Breast epithelium (tissue), 4 donors: ENCODE measurements around the gene CAMKK1. TPM values are rescaled to one million over a fixed set of nuclear protein-coding genes. Genes with fewer than 3 reads are reported as not detected.
"Not testable (repeated sequence)": the region's sequence is repeated elsewhere in the genome, so short reads cannot be mapped to it uniquely, and the experiment has no call there.

Source experiments
- DNase-seq, 2 donors: peaks; one replicate each; pipeline ENCODE4 v3.0.0-alpha.2; 2019; ENCODE audit warnings: low spot score in 2 of 2
- H3K27ac ChIP-seq, 2 donors: fragments of 200-600 bp; sonication (generic) in 1 of 2; one replicate each; pipeline ENCODE4 v1.5.1; 2016 to 2019; ENCODE audit warnings: mild to moderate bottlenecking in 1 of 2
- H3K27me3 ChIP-seq, 2 donors: fragments of 200-600 bp; sonication (generic) in 1 of 2; one replicate each; pipeline versions ENCODE4 v1.5.1 to v1.6.0; 2017 to 2019; ENCODE audit warnings: control low read depth in 1 of 2, mild to moderate bottlenecking in 1 of 2
- H3K36me3 ChIP-seq: fragments of 200-600 bp; one replicate; pipeline ENCODE4 v1.5.1; 2019
- H3K4me1 ChIP-seq, 2 donors: fragments of 200-600 bp; sonication (generic); one replicate each; pipeline ENCODE4 v1.5.1; 2016 to 2019; ENCODE audit warnings: control low read depth in 1 of 2
- H3K4me3 ChIP-seq, 3 donors: fragments of 200-600 bp; sonication (generic); 1 replicate in 2 of 3; 2 replicates in 1 of 3; pipeline ENCODE4 v1.5.1; 2016 to 2019; ENCODE audit warnings: mild to moderate bottlenecking in 3 of 3, moderate library complexity in 2 of 3
- H3K9me3 ChIP-seq, 2 donors: fragments of 200-600 bp; sonication (generic) in 1 of 2; one replicate each; pipeline ENCODE4 v1.5.1; 2016 to 2019; ENCODE audit warnings: control low read depth in 1 of 2
- POLR2A ChIP-seq: fragments of 450-650 bp; IDR thresholded peaks from one replicate; pipeline ENCODE4 v1.6.1; 2016; ENCODE audit warnings: antibody characterized with exemption, mild to moderate bottlenecking, moderate library complexity
- POLR2AphosphoS5 ChIP-seq, 3 donors: sonication (generic); formaldehyde crosslinking; IDR thresholded peaks; one replicate each; pipeline ENCODE4 v1.6.1; 2017; ENCODE audit warnings: antibody characterized with exemption in 3 of 3
- intact Hi-C: fragments of 100-400 bp; cut with DNase I; formaldehyde crosslinking; loops from one replicate; pipeline ENCODE4 v1.15.1; 2023; ENCODE audit warnings: low total_unique reads
- total RNA-seq, 3 donors: library from RNA; depleted of rRNA; stranded (reverse); fragments of >200 nt; gene quantifications; one replicate each; pipeline ENCODE4 v1.1.0, GENCODE V29; 2016
- TF ChIP-seq, protein P1 (sequence below), 3 donors: fragments of 450-650 bp; IDR thresholded peaks; one replicate each; pipeline ENCODE4 v1.5.1; 2016 to 2017; ENCODE audit warnings: antibody characterized with exemption in 3 of 3, mild to moderate bottlenecking in 3 of 3, moderate library complexity in 3 of 3

CAMKK1 gene
- total RNA-seq, 3 donors from 2014 or later = 3.0 to 7.8 (median 6.9) TPM

DNA sequence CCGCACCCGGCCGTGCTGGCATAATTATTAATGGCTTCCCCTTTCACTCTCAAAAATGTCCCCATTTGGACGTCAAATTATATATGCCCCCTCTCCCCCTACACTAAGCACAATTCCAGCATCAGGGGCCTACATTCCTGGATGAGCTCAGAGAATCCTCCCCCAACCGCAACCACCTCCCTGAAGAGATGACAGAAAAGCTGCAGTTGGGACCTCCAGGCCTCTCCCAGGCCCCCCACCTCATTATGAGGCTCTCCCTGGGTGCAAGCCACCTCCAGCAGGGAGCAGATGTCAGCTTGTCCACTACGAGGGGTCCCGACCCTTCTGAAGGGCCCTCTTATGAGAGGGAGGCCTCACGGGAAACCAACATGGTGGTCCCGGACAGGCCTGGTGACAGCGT lies 28.3 kb downstream of the CAMKK1 start:
- Histone ChIP-seq H3K36me3 (no peaks in the 10 kb centered on the region), H3K27ac (no peak overlapping the region), H3K27me3 (no peaks in the 10 kb centered on the region), H3K4me1 (no peaks in the 10 kb centered on the region), H3K9me3 (no peaks in the 10 kb centered on the region), H3K4me3 (no peak overlapping the region)
- TF ChIP-seq POLR2AphosphoS5 (IDR thresholded peaks at IDR 0.05) (no peak), POLR2A (no peak)
- TF ChIP-seq, protein P1, sequence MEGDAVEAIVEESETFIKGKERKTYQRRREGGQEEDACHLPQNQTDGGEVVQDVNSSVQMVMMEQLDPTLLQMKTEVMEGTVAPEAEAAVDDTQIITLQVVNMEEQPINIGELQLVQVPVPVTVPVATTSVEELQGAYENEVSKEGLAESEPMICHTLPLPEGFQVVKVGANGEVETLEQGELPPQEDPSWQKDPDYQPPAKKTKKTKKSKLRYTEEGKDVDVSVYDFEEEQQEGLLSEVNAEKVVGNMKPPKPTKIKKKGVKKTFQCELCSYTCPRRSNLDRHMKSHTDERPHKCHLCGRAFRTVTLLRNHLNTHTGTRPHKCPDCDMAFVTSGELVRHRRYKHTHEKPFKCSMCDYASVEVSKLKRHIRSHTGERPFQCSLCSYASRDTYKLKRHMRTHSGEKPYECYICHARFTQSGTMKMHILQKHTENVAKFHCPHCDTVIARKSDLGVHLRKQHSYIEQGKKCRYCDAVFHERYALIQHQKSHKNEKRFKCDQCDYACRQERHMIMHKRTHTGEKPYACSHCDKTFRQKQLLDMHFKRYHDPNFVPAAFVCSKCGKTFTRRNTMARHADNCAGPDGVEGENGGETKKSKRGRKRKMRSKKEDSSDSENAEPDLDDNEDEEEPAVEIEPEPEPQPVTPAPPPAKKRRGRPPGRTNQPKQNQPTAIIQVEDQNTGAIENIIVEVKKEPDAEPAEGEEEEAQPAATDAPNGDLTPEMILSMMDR (IDR thresholded peaks at IDR 0.05) = no peak
- intact Hi-C loops = no loop called here
- DNase-seq = no peak

- TF ChIP-seq POLR2A = no peak
- Histone ChIP-seq H3K4me3 (no peak overlapping the region), H3K4me1 (no peaks in the 10 kb centered on the region), H3K9me3 (no peaks in the 10 kb centered on the region), H3K27ac (no peak overlapping the region), H3K27me3 (no peaks in the 10 kb centered on the region), H3K36me3 (no peaks in the 10 kb centered on the region)
- DNase-seq = no peak
- intact Hi-C loops = no loop called here
These were observed 30.8 kb downstream of the CAMKK1 start for GRCh38 chr17:3861761-3862681.

GRCh38 chr17:3860939-3861700 lies 31.7 kb downstream of the CAMKK1 start:
- no peaks in the 10 kb centered on the region for H3K9me3 ChIP-seq
- no peaks in the 10 kb centered on the region for H3K4me1 ChIP-seq
- no peak for DNase-seq
- intact Hi-C loops = no loop called here
- no peak overlapping the region for H3K27ac ChIP-seq
- H3K36me3 ChIP-seq = no peaks in the 10 kb centered on the region
- H3K4me3 ChIP-seq = no peak overlapping the region
- no peak for TF ChIP-seq POLR2AphosphoS5 (IDR thresholded peaks at IDR 0.05)
- H3K27me3 ChIP-seq = no peaks in the 10 kb centered on the region

DNA sequence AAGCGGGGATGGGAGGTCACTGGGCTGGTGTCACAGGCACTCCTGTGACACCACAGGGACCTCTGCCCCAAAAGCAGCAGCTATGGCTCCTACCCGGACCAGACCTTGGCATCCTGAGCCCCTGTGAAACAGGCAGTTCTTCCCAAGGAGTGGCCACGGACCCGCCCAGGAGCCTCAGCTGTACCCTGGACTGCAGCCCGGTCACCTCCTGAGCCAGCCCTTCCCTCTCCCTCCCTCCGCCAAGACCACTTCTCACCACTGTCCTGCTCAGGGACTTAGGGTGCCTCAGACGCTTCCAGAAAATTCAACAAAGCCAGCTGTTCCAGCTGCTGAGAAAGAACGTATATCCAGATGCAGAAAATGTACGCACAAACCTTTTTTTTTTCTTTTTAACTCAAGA lies 32.9 kb downstream of the CAMKK1 start:
- TF ChIP-seq POLR2A = no peak
- TF ChIP-seq POLR2AphosphoS5 (IDR thresholded peaks at IDR 0.05) = no peak

DNA sequence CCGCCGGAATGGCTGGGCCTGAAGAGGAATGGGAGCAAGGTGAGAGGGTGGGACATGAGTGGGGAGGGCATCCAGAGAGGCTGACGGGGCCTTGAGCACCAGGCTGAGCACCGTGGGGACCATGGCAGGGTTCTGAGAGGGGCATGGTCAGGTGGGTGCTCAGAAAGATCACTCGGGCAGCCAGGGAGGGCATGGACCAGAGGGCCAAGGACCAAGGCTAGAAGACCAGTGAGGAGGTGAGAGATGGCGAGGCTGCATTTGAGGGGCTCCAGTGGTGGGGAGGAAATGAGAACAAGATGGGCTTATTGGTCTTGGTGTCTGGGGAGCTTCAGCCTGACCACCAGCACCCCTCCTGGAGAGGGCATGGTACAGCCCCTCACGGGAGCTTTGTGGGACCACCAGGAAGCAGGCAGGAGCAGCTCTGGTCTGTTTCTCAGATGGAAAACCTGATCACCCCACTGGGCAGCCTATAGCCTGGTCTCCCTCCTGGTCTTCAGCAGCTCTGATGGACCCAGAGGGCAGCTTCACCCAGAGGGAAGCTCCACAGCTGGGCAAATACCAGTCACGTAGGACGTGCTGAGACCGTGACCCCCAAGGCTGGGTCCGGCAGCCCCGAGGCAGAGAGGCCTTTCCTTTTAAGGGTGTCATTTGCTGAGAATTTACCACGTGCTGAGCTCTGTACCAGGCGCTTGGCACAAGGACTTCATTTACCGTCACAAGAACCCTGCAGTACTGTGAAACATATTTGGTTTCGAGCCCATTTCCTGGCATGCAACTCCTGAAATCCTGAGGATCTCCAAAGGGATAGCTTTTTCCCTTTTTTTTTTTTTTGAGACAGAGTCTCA lies 35.4 kb downstream of the CAMKK1 start:
- no peak overlapping the region for H3K4me3 ChIP-seq
- H3K9me3 ChIP-seq = no peaks in the 10 kb centered on the region
- no peak overlapping the region for H3K27ac ChIP-seq
- no peaks in the 10 kb centered on the region for H3K36me3 ChIP-seq
- intact Hi-C loops = loop anchor here (10.0 kb wide), 1 partner anchor 807 kb away; no protein-coding TSS in a partner anchor
- no peaks in the 10 kb centered on the region for H3K27me3 ChIP-seq
- no peak for DNase-seq
- H3K4me1 ChIP-seq = no peaks in the 10 kb centered on the region
- no peak for TF ChIP-seq POLR2A
- TF ChIP-seq, protein P1 (IDR thresholded peaks at IDR 0.05) = no peak
- no peak for TF ChIP-seq POLR2AphosphoS5 (IDR thresholded peaks at IDR 0.05)

More for the DNA sequence above, 32.9 kb downstream of the CAMKK1 start:
- Histone ChIP-seq H3K27ac (no peak overlapping the region), H3K9me3 (no peaks in the 10 kb centered on the region), H3K36me3 (no peaks in the 10 kb centered on the region), H3K4me3 (no peak overlapping the region), H3K4me1 (no peaks in the 10 kb centered on the region), H3K27me3 (no peaks in the 10 kb centered on the region)
- DNase-seq = no peak
- intact Hi-C loops = loop anchor here (10.0 kb wide), 1 partner anchor 805 kb away; no protein-coding TSS in a partner anchor

GRCh38 chr17:3854204-3854603 lies 38.6 kb downstream of the CAMKK1 start:
- not testable (repeated sequence) for H3K36me3 ChIP-seq, H3K27me3 ChIP-seq, DNase-seq, H3K4me1 ChIP-seq, H3K4me3 ChIP-seq, H3K9me3 ChIP-seq, H3K27ac ChIP-seq
- intact Hi-C loops = loop anchor here (10.0 kb wide), 1 partner anchor 811 kb away; no protein-coding TSS in a partner anchor
